GM19035 (cell line): ENCODE data around the gene ZNF697.
"Not testable (repeated sequence)": the region's sequence is repeated elsewhere in the genome, so short reads cannot be mapped to it uniquely, and the experiment has no call there.

Experiments
- ATAC-seq: cut with Tn5 transposase; IDR thresholded peaks from one replicate; pipeline ENCODE4 v1.9.1; 2021; ENCODE audit not compliant: unreplicated experiment

Gene ZNF697

DNA sequence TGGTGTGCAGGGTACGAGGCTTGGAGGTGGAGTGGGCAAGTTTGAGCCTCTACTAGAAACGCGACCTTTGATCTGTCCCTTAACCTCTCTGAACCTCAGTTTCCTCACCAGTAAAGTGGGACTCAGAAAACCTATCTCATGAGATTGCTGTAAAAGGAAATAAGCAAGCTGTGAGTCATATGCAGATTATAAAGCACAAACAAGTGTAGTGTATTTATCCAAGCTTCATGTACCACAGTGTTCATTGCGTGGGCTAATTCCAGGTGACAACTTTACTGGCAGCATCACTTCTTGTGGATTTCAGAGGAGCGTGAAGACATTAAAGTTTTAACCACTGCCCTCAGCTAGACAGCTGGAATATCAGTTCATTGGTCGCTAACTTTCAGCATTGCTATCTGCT lies 44.4 kb downstream of the ZNF697 start:
- ATAC-seq = no peak

DNA sequence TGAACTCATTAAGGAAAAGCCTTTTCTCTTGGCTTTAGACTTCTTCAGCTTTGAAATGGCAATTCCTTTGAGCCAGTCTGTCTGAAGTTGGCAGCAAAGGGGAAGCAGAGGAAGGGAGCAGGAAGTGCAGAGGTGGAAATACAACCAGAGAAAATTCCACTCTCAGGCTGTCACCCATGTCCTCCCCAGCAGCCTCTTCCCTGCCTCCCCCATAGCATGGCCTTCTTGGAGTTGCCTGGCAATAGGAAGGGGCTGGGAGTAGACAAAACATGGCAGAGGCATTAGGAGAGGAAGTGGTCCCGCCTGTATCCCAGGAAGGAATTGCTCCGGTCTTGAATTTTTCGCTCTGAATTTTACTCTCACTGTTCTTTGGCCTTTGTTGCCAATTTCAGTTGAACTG lies 44.8 kb downstream of the ZNF697 start:
- ATAC-seq = not testable (repeated sequence)

DNA sequence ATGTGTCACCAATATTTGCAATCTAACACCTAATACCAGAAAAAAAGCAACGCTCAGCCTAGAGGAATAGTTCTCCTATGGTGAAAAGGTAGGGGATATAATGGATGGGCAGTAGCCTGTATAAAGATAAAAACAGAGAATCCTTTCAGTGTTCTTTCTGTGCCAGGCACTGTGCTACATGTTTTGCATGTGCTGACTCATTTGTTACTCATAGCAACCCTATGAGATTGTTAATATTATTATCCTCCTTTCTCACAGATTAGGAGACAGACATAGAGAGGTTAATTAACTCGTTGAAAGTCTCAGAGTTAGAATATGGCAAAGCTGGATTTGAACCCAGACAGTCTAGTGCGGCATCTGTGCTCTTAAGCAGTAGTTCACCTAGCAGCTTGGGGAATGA lies 45.3 kb downstream of the ZNF697 start:
- not testable (repeated sequence) for ATAC-seq

DNA sequence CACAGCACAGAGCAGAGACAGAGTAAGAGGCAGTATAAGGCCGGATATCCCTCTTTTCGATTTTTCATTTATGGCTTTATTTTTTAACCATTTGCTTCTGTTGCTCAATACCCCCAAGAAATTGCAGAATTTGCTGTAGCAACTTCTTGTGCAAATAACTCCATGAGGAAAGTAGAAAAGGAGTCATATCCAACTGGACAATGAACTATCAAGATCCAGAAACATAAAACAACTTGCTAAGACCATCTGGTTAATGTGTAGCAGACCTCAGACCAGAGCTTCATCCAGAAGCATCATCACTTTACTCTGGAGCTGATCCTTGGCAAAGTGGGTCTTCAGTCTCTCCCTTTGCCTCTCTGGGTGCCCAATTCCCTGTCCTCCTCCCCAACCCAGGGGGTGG lies 45.9 kb downstream of the ZNF697 start:
- ATAC-seq = no peak

DNA sequence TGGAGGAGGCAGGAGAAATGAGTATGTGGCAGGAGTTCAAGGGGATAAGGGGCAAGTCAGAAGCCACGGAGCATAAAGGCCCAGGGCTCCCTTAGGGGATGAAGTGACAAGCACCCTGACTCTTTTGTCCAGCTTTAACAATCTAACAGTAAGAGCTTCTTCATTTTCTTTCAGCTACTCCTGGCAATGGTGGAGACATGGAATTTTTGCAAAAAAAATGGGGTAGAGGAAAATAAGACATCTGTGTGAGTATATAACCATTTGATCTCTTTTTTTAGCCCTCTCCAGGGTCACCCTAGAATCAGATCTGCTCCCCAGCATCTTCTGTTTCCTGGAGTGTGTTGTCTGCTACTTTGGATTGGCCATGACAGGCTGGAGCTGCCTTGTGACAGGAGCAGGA lies 47.1 kb downstream of the ZNF697 start:
- ATAC-seq = no peak

DNA sequence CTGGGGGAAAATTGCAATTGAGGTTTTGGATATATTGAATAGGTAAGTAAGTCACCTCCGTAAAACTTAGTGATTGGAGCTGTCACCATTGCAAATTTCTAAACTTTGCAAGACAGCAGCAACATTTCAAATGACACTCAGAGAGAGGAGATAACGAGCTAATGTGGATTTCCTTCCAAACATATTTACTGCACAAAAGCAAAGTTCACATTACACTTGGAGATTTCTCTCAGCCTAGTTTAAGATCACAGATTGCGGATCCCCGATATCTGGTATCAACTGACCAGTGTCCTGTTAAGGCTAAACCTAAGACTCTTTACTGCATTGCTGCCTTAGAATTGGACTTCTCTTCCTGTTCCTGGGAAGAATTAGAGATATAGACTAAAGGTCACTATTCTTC lies 47.5 kb downstream of the ZNF697 start:
- ATAC-seq = no peak

DNA sequence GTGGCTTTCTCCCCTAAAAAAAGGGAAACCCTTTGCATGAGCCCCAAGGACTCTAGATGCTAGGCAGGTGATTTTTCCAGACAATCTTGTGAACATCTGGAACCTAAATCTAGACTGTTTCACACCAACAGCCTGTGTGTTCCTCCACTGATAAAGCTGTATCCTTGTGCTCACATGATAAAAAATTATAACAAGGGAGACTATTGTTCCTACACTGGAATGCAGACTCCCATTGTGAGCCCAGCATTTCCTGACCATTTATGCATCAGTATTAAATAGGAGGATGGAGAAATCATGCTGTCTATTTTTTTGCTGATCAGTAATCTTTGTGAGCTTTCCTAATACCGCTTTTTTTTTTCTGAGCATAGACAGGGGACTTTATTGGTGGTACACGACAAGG lies 52.5 kb downstream of the ZNF697 start:
- no peak for ATAC-seq

DNA sequence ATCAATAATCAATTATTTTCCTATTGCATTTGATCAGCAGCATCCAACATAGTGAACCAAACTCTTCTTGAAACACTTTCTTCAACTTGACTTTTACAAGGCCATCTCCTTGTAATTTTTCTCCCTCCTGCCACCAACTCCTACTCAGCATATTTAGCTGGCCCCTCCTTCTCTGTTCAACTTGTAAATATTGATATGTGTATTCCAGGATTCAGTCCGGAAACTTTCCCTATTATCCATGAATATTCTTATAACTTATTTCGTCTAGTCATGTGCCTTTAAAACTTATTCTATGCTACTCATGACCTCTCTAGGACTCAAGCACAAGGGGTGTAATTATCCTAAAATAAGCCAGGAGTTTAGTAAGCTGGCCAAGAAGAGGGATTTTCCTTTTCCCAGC lies 52.9 kb downstream of the ZNF697 start:
- ATAC-seq = no peak

DNA sequence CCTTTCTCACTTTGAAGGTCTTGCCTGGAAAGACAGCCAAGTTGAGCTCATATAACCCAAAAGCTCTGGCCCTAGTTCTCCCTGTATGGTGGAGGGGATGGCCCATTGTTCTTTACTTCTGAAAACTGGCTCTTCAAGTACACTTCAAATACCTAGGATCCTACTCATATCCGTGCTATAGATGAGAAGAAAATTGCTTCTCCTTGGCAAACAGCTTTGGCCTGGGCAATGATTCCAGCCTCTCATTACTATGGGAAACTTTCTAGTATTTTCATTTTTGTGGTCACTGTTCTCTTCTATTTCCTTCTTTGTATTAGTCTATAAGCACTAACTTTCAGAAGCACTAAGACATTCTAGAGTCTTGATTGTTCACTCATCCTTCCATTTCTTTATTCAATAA lies 53.7 kb downstream of the ZNF697 start:
- no peak for ATAC-seq

DNA sequence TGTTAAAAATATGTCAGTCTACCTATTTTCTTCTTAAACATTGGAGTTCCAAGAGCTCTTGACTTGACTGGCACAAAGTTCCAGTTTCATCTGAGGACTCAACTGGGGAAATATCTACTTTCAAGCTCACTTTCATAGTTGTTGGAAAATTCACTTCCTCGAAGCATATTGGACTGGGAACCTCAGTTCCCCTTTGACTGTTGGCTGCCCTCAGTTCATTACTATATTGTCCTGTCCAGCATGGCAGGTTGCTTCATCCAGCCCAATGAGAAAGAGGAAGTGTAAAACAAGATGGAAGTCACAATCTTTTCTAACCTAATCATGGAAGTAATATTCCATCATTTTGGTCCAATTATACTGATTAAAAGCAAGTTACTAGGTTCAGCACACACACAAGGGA lies 54.3 kb downstream of the ZNF697 start:
- no peak for ATAC-seq

DNA sequence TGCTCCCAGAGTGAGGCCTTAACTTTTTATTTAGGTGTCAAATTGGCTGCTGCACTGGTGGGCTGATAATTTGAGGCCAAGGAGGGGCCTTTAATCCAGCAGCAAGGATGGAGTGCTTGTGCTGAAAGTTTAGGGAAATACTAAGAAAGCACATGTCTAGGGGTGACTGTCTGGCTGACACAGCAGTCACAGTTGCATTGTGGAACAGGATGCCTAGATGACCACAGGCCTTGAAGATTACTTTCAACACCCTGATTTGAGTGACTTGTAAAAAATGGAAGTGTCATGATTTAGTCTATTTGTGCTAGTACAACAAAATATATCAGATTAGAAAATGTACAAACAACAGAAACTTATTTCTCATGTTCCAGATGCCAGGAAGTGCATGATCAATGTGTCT lies 57.7 kb downstream of the ZNF697 start:
- no peak for ATAC-seq

DNA sequence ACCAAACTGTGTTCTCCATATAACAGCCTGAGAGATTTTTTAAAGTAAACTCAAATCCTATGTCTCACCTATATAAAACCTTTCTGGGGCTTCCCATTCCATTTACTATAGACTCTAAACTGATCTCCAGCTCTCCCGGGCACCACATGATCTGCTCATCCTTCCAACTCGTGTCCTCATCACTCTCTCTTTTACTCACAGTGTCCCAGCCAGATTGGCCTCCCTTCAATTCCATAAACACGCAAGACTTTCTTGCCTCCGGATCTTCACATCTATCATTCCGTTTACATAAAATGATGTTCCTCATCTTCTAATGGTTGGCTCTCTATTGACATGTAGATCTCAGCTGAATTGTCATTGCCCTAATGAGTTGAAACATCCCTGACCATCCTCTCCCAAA lies 59.4 kb downstream of the ZNF697 start:
- ATAC-seq = no peak

DNA sequence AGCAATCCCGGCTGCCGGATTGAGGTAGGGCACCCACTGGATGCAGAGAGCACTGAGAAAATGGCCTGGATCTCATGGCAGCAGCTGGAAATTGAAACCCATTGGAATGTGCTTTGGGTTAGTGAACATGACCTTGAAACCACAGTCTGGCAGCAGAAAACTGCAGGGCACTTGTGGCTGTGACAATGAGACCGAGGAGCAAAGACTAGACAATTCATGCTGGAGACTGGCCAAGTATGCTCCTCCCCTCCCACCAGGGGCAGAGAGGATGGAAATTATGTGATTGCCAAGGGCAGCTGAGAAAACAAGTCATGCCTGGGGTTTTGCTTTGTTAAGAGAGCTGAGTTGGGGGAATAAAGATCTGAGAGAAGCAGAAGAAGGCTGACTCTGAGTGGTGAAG lies 60.7 kb downstream of the ZNF697 start:
- no peak for ATAC-seq

DNA sequence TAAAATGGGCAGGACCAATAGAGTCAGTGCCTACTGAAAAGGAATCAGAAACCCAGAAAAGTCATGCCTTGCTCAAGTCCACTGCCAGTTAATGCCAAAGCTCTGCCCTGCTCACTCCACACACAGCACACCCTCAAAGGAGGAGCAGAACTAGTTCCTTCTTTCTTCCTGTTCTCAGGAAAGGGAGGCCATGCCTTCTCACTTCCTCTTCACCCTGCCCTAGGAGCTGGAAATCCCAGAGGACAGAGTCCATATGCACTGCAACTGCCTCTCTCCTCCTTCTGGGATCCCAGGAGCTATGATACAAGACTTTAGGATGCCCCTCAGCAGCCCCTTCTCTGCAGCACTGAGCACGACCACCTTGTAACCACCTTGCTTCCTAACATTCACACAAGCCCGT lies 62.3 kb downstream of the ZNF697 start:
- ATAC-seq = not testable (repeated sequence)

DNA sequence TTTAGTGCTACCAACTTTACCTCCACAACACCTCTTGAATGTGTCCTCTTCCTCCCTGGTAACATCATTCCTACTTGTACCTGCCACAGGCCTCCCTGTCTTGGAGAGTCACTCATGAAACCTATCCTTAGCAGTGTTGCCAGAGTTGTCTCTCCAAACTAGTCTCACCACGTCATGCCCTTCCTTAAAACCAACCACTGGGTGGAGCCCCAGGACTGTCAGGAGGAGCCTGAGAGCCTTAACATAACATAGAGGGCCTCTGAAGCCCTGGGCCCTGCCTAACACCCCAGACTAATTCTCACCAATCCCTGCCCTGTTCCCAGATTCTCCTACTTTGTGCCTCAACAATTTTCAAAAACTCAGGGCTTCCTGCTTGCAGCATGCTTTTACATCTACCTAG lies 65.3 kb downstream of the ZNF697 start:
- ATAC-seq = no peak

DNA sequence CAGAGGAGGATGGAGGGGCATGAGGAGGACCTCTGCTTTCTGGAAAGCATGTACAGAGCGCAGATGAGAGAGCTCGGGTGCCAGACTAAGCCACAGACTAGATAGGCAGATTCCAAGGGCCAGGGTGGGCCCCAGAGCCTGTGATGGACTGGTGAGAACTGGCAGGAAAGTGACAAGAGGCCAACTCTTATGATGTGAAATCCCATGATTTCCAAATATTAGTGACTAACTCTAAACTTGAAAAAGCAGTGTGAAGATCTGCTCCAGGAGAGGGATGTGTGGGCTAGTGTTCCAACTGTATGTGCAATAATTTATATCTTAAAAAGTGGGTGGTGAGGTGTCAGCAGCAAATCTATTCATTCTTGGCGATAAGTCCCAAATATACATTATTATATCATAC lies 67.0 kb downstream of the ZNF697 start:
- ATAC-seq = not testable (repeated sequence)

DNA sequence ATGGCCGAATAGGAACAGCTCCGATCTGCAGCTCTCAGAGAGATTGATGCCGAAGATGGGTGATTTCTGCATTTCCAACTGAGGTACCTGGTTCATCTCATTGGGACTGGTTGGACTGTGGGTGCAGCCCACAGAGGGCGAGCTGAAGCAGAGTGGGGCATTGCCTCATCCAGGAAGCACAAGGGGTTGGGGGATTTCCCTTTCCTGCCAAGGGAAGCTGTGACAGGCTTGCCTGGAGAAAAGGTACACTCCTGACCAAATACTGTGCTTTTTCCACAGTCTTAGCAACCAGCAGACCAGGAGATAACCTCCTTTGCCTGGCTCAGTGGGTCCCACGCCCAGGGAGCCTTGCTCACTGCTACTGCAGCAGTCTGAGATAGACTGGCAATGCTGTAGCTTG lies 74.2 kb downstream of the ZNF697 start:
- no peak for ATAC-seq

DNA sequence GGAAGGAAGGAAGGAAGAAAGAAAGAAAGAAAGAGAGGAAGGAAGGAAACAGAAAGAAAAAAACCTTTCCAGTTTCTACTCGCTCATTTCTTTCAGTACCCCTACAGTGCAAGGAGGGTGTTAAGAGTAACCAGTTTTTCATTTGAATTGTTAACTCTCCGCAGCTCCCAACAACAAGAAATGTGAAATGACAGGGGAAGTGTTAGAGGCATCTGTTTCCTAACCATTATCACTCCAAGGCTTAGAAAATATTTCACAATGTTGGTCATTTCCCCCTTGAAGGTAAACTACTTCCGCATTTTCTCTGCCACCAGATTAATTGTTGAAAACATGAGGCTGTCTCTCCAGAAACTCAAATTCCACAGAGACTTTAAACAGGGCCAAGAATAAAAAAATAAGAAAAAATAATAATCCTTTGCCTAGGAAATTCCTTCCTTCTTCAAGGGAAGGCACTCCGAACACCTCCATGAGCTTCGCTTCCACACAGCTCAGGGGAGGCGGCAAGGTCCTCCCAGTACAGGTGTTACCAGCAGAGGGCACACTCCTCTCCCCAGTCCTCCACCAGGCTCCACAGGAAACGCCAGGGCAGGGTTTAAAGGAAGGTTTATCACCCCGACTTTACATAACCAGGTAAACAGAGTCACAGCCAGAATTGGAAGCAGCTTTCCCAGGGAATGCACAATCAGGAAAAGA lies 78.0 kb downstream of the ZNF697 start:
- ATAC-seq = not testable (repeated sequence)
